Measurements from ENCODE around the gene RAB42. TPM values are rescaled to one million over a fixed set of nuclear protein-coding genes. Genes with fewer than 3 reads are reported as not detected.

The RAB42 gene
- total and polyA plus RNA-seq, 2 experiments from 2014 or later: 2.4 to 2.5 TPM

- in situ Hi-C loops (cut with MboI): loop anchor here (25.0 kb wide), 1 partner anchor 189 kb away; no protein-coding TSS in a partner anchor
- no peaks in the 10 kb centered on the region; the same call in 1 of the 2 replicates for H3K36me3 ChIP-seq (ENCODE audit: low read depth)
- H3K4me3 ChIP-seq: peak overlapping the region; percentile 12; the same call in 1 of the 2 replicates
- TF ChIP-seq EZH2 (IDR thresholded peaks at IDR 0.05; ENCODE audit: insufficient read depth, poor library complexity, severe bottlenecking) (no peak), EZH2phosphoT487 (IDR thresholded peaks at IDR 0.05; ENCODE audit: insufficient read depth, low read depth) (no peak)
- no peaks in the 10 kb centered on the region for H3K79me2 ChIP-seq (ENCODE audit: insufficient read depth)
- H4K20me1 ChIP-seq (ENCODE audit: insufficient read depth): no peaks in the 10 kb centered on the region
- peaks cover 17% of the 10 kb centered on the region for H3K4me1 ChIP-seq (ENCODE audit: insufficient read depth)
- H2AFZ ChIP-seq: no peak overlapping the region
- H3K9me3 ChIP-seq (ENCODE audit: low read depth): no peaks in the 10 kb centered on the region
- no peaks in the 10 kb centered on the region for H3K9me2 ChIP-seq (ENCODE audit: insufficient read depth)
- H3K9ac ChIP-seq: peak overlapping the region; percentile 53
- WGBS, 2 experiments (ENCODE audit: low coverage in 1 of 2, low lambda C conversion rate in 2 of 2, missing lambda C conversion rate in 2 of 2): 2 to 3% methylated on average over 3 of the region's 3 CpGs
- no peaks in the 10 kb centered on the region for H3K27me3 ChIP-seq (replicated peaks; ENCODE audit: insufficient read depth)
- peak overlapping the region; percentile 67 for H3K27ac ChIP-seq
- peak; percentile 95 for DNase-seq
- H3F3A ChIP-seq (ENCODE audit: insufficient read depth): peaks cover 14% of the 10 kb centered on the region
- H3K4me2 ChIP-seq (ENCODE audit: unreplicated experiment): peak overlapping the region; percentile 14
Observed at GRCh38 chr1:28601696-28602095, 9.6 kb downstream of the RAB42 start.

GRCh38 chr1:28602536-28603439, 10.7 kb downstream of the RAB42 start:
- Histone ChIP-seq H2AFZ (no peak overlapping the region), H3K9me3 (ENCODE audit: low read depth) (no peaks in the 10 kb centered on the region), H3K4me3 (no peak overlapping the region), H3K4me1 (ENCODE audit: insufficient read depth) (peaks cover 17% of the 10 kb centered on the region), H3K36me3 (ENCODE audit: low read depth) (no peaks in the 10 kb centered on the region; the same call in 1 of the 2 replicates), H3K9me2 (ENCODE audit: insufficient read depth) (no peaks in the 10 kb centered on the region), H3F3A (ENCODE audit: insufficient read depth) (peaks cover 14% of the 10 kb centered on the region), H3K79me2 (ENCODE audit: insufficient read depth) (no peaks in the 10 kb centered on the region), H3K27ac (peak overlapping the region; percentile 67), H3K27me3 (replicated peaks; ENCODE audit: insufficient read depth) (no peaks in the 10 kb centered on the region), H4K20me1 (ENCODE audit: insufficient read depth) (no peaks in the 10 kb centered on the region), H3K4me2 (ENCODE audit: unreplicated experiment) (no peak overlapping the region), H3K9ac (peak overlapping the region; percentile 53; the same call in 1 of the 2 replicates)
- TF ChIP-seq EZH2phosphoT487 (IDR thresholded peaks at IDR 0.05; ENCODE audit: insufficient read depth, low read depth) (no peak), EZH2 (IDR thresholded peaks at IDR 0.05; ENCODE audit: insufficient read depth, poor library complexity, severe bottlenecking) (no peak)
- peak; percentile 88 for DNase-seq
- in situ Hi-C loops (cut with MboI): loop anchor here (25.0 kb wide), 1 partner anchor 190 kb away; no protein-coding TSS in a partner anchor
- WGBS, 2 experiments (ENCODE audit: low coverage in 1 of 2, low lambda C conversion rate in 2 of 2, missing lambda C conversion rate in 2 of 2): 61 to 64% methylated on average over 15 of the region's 15 CpGs

DNA sequence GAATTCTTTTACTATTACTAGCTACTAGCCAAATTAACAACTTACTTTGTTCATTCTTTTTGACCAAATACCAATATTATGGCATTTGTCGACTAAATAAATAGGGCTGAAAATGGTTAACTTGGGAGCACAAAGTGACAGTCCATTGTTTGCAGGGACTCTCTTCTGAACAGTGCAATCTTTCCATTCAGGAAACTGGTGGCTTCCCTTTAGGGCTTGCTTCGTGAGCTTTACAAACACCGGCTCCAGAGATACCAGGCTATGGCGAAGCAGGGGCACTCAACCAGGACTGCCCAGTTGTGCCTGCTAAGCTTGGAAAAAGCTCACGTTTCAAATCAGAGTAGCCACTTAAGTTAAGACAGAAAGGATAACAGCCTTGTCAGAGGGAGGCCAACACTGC, 12.3 kb downstream of the RAB42 start:
- Histone ChIP-seq H3K27me3 (replicated peaks; ENCODE audit: insufficient read depth) (no peaks in the 10 kb centered on the region), H2AFZ (no peak overlapping the region), H3K9me2 (ENCODE audit: insufficient read depth) (no peaks in the 10 kb centered on the region), H3K4me3 (no peak overlapping the region), H3K4me2 (ENCODE audit: unreplicated experiment) (no peak overlapping the region), H3K9me3 (ENCODE audit: low read depth) (no peaks in the 10 kb centered on the region), H3K4me1 (ENCODE audit: insufficient read depth) (peaks cover 17% of the 10 kb centered on the region), H3K27ac (no peak overlapping the region), H3K9ac (no peak overlapping the region), H3K36me3 (ENCODE audit: low read depth) (no peaks in the 10 kb centered on the region; the same call in 1 of the 2 replicates), H3K79me2 (ENCODE audit: insufficient read depth) (no peaks in the 10 kb centered on the region), H3F3A (ENCODE audit: insufficient read depth) (peaks cover 14% of the 10 kb centered on the region), H4K20me1 (ENCODE audit: insufficient read depth) (no peaks in the 10 kb centered on the region)
- no peak for DNase-seq
- no peak for TF ChIP-seq EZH2phosphoT487 (IDR thresholded peaks at IDR 0.05; ENCODE audit: insufficient read depth, low read depth)
- TF ChIP-seq EZH2 (IDR thresholded peaks at IDR 0.05; ENCODE audit: insufficient read depth, poor library complexity, severe bottlenecking): no peak
- 60 to 63% methylated on average over 5 of the region's 5 CpGs for WGBS, 2 experiments (ENCODE audit: low coverage in 1 of 2, low lambda C conversion rate in 2 of 2, missing lambda C conversion rate in 2 of 2)
- in situ Hi-C loops (cut with MboI): loop anchor here (25.0 kb wide), 1 partner anchor 192 kb away; no protein-coding TSS in a partner anchor

GRCh38 chr1:28604962-28605361, 12.9 kb downstream of the RAB42 start:
- TF ChIP-seq EZH2 (IDR thresholded peaks at IDR 0.05; ENCODE audit: insufficient read depth, poor library complexity, severe bottlenecking) (no peak), EZH2phosphoT487 (IDR thresholded peaks at IDR 0.05; ENCODE audit: insufficient read depth, low read depth) (no peak)
- Histone ChIP-seq H3K27me3 (replicated peaks; ENCODE audit: insufficient read depth) (no peaks in the 10 kb centered on the region), H3K27ac (no peak overlapping the region), H4K20me1 (ENCODE audit: insufficient read depth) (no peaks in the 10 kb centered on the region), H3K9me3 (ENCODE audit: low read depth) (no peaks in the 10 kb centered on the region), H3K36me3 (ENCODE audit: low read depth) (no peaks in the 10 kb centered on the region; the same call in 1 of the 2 replicates), H3K4me2 (ENCODE audit: unreplicated experiment) (no peak overlapping the region), H3K9me2 (ENCODE audit: insufficient read depth) (no peaks in the 10 kb centered on the region), H3K9ac (no peak overlapping the region), H3K79me2 (ENCODE audit: insufficient read depth) (no peaks in the 10 kb centered on the region), H3K4me1 (ENCODE audit: insufficient read depth) (peaks cover 17% of the 10 kb centered on the region), H2AFZ (no peak overlapping the region), H3K4me3 (no peak overlapping the region), H3F3A (ENCODE audit: insufficient read depth) (peaks cover 14% of the 10 kb centered on the region)
- in situ Hi-C loops (cut with MboI): loop anchor here (25.0 kb wide), 1 partner anchor 193 kb away; no protein-coding TSS in a partner anchor
- 94 to 98% methylated on average over 6 of the region's 6 CpGs for WGBS, 2 experiments (ENCODE audit: low coverage in 1 of 2, low lambda C conversion rate in 2 of 2, missing lambda C conversion rate in 2 of 2)
- DNase-seq: no peak
